HUES6 (cell line): ENCODE results near the gene RSU1.

ENCODE experiments used
- H3K27ac ChIP-seq: 2 replicates; pipeline ENCODE4 v1.7.0; 2013; ENCODE audit warnings: low read depth, mild to moderate bottlenecking, low read length, inconsistent platforms
- H3K27me3 ChIP-seq: 2 replicates; pipeline ENCODE4 v1.6.1; 2013; ENCODE audit warnings: low read length; ENCODE audit not compliant: control insufficient read depth, insufficient read depth
- H3K36me3 ChIP-seq: 2 replicates; pipeline ENCODE4 v1.6.1; 2013; ENCODE audit warnings: low read length; ENCODE audit not compliant: control insufficient read depth, insufficient read depth
- H3K4me1 ChIP-seq: 2 replicates; pipeline ENCODE4 v1.6.1; 2013; ENCODE audit warnings: low read length; ENCODE audit not compliant: control insufficient read depth, insufficient read depth
- H3K4me3 ChIP-seq: 2 replicates; pipeline ENCODE4 v1.5.1; 2013; ENCODE audit warnings: low read depth, low read length
- H3K9ac ChIP-seq: one replicate; pipeline ENCODE4 v1.6.1; 2013; ENCODE audit warnings: mild to moderate bottlenecking, low read length
- H3K9me3 ChIP-seq: 2 replicates; pipeline ENCODE4 v1.6.1; 2013; ENCODE audit warnings: low read depth, low read length; ENCODE audit not compliant: control insufficient read depth, insufficient read depth

RSU1 gene

DNA sequence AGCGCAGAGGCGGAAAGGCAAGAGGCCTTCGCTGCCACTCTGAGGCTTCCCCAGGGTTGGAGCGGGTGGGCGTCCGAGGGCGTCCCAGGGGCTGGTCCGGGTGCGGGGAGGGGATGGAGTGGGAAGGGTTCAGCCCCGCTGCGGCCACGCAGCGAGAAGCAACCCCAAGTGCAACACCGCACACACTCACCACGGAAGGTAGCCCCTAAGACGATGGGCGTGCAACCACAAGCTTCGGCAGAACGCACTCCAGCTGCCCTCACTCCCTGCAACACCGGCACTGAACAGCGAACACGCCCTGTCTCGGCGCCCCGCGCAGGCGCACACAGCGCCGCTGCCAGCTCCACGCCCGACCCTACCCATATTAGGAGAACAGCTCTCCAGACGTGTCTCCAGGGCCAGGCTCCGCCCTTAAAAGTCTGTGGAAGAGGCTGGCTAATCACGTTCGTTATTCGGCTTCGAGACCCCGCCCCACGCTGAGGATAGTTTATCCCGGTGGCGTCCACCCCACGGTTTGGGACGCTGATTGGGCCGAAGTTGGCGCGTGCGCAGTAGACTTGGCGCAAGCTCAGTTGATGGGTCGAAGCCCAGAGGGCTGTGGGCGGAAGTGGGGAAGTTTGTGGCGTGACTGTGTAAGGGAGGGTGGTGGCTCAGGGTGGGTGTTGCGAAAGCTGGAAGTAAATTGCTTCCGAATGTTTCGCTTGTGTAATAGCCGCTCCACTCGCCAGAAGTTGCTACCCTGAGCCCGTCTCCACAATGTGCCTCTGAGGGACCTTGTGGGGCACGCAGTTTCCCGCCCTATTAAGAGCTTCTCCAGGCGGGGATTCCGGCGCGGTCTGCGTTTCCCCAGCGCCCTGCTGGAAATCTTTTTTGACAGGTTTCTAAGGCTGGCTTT, at the start of gene RSU1:
RSU1 (minus strand) TSS at position 300 of the 895 bp plus-strand sequence. CDS start 343 bp downstream, outside the sequence.
- no peaks in the 10 kb centered on the region for H3K36me3 ChIP-seq
- H3K4me3 ChIP-seq, result peak within 1 kb of the TSS; percentile 76
- H3K9me3 ChIP-seq, result peaks cover 16% of the 10 kb centered on the region
- 0 out of 2 replicates have a peak, but pooled peaks cover 3% of the 10 kb centered on the region for H3K27me3 ChIP-seq
- H3K4me1 ChIP-seq, result peaks cover 11% of the 10 kb centered on the region; the same call in 1 of the 2 replicates
- H3K9ac ChIP-seq, result peak within 1 kb of the TSS; percentile 80
- no peak within 1 kb of the TSS; the same call in 1 of the 2 replicates for H3K27ac ChIP-seq

DNA sequence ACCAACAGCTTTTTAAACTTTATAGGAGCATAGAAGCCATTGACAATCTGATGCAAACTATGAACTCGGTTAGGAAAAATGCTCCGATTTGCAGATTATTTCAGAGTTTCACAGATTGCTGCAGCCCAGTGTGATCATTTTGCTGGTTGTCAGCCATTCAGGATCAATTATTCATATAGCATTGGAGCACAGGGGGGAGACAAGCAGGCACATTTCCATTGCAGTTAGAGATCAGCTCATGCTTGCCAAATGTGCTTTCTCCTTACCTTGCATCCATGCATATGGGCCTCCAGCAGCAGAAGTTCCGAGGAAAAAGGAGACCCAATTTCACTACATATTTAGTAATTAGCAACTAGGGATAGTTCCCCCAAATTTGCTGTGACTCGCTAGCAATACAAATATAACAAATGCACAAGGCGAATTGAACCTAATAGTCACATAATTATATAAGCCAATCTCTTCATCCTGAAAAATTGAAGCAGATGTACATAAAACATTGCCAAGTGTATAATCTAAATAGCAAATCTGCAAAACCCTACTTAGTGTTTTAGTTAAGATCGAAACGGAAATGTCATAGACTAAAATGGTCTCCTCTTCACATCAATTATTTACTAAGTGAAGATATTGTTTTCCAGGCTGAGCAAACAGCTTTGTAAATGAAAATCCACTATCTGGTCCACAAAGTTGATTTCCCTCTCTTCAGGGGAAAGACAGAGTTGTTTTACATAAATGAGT, 49.5 kb upstream of the RSU1 start:
- Histone ChIP-seq H3K27ac (no peak overlapping the region), H3K9ac (no peak overlapping the region), H3K27me3 (no peaks in the 10 kb centered on the region), H3K36me3 (no peaks in the 10 kb centered on the region), H3K4me1 (peaks cover 28% of the 10 kb centered on the region), H3K4me3 (0 out of 2 replicates have a peak overlapping the region, but pooled peaks have one; percentile 13), H3K9me3 (peaks cover 2% of the 10 kb centered on the region; the same call in 1 of the 2 replicates)

DNA sequence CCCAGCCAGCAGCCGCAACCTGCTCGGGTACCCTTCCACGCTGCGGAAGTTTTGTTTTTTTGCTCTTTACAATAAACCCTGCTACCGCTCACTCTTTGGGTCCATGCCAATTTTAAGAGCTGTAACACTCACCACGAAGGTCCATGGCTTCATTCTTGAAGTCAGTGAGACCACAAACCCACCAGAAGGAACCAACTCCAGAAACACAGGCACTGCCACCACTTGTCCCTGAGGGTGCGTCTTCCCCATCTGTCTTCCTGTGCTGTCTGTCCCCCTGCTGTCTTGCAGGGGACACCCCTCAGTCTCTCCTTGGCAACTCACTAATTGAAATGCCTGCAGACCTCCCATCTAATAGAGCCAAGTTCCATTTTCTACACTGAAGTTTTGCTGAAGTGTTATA, 48.5 kb upstream of the RSU1 start:
- H3K27ac ChIP-seq, result no peak overlapping the region
- H3K36me3 ChIP-seq, result no peaks in the 10 kb centered on the region
- H3K27me3 ChIP-seq, result no peaks in the 10 kb centered on the region
- no peak overlapping the region for H3K9ac ChIP-seq
- H3K4me3 ChIP-seq, result no peak overlapping the region
- peaks cover 28% of the 10 kb centered on the region for H3K4me1 ChIP-seq
- peaks cover 2% of the 10 kb centered on the region; the same call in 1 of the 2 replicates for H3K9me3 ChIP-seq

DNA sequence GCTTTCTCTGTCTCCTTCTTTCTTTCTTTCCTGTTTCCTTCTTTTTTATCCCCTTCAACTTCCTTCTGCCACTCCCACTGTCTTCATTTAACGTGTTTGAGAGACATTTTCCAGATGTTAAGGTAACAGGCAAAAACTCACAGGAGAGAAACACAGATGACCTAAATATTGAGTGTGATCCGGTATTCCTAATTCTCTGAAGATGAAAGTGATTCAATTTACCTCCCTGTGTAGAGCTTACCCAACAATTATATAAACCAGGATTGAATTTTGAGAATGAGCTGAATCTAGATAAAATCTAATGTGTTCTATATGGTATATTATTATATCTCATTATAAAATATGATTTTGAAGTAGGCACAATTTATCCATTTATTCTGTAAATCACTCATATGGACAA, 46.5 kb upstream of the RSU1 start:
- H3K4me1 ChIP-seq, result peaks cover 27% of the 10 kb centered on the region
- no peak overlapping the region for H3K9ac ChIP-seq
- no peak overlapping the region for H3K27ac ChIP-seq
- H3K36me3 ChIP-seq, result no peaks in the 10 kb centered on the region
- H3K27me3 ChIP-seq, result no peaks in the 10 kb centered on the region
- no peaks in the 10 kb centered on the region for H3K9me3 ChIP-seq
- no peak overlapping the region for H3K4me3 ChIP-seq

DNA sequence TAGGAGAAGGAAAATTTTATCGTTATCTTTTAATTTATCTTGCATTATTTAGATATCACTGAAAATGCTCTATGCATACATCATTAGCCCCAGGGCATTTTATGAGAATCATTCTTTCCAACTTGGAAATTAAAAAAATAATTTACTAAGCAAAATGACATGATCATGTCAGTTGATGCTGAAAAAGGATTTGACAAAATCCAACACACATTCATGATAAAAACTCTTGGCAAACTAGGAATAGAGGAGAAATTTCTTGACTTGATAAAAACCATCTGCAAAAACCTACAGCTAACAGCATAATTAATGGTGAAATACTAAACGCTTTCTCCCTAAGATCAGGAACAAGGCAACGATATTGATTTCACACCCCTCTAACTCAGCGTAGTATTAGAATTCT, 40.2 kb upstream of the RSU1 start:
- no peaks in the 10 kb centered on the region for H3K27me3 ChIP-seq
- H3K27ac ChIP-seq, result no peak overlapping the region
- no peak overlapping the region for H3K9ac ChIP-seq
- no peaks in the 10 kb centered on the region for H3K36me3 ChIP-seq
- H3K4me1 ChIP-seq, result peaks cover 7% of the 10 kb centered on the region; the same call in 1 of the 2 replicates
- no peaks in the 10 kb centered on the region for H3K9me3 ChIP-seq
- no peak overlapping the region for H3K4me3 ChIP-seq

DNA sequence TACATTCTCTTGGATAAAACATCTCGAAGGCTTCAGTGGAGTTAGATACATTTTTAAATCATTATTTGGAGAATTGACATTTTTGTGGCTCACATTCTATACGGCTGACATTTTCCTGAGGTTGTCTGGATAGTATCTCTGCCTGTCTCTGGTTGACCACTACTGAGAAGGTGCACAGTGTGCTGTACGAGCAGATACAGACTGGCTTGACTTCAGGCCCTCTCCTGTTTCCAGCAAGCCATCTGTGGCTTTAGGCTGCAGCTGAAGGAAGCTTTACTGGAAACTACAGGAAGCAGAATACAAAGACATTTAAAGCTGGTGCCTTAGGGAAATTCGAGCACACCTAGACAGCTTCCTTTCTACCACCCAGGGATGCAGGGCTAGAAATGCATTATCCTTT, 39.3 kb upstream of the RSU1 start:
- Histone ChIP-seq H3K36me3 (no peaks in the 10 kb centered on the region), H3K4me1 (peaks cover 7% of the 10 kb centered on the region; the same call in 1 of the 2 replicates), H3K27ac (no peak overlapping the region), H3K9ac (no peak overlapping the region), H3K27me3 (no peaks in the 10 kb centered on the region), H3K9me3 (no peaks in the 10 kb centered on the region), H3K4me3 (no peak overlapping the region)

DNA sequence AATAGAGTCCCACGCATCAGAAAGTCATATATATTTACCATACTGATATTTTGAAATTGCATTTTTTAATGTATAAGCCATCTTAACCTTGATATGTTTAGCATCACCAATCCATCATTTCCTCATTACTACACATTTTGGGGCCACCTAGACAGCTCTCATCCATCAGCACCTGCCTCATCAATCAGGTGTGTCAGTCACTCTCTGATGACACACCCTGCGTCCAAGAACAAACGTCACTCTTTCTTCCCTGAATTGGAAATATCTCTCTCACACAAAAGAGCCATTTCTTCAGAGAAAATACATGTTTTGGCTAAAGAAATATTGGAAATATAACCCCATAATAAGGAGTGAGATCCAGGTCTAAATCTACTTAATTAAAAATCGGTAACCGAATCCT, 38.9 kb upstream of the RSU1 start:
- Histone ChIP-seq H3K9ac (no peak overlapping the region), H3K4me3 (no peak overlapping the region), H3K27ac (no peak overlapping the region), H3K9me3 (no peaks in the 10 kb centered on the region), H3K36me3 (no peaks in the 10 kb centered on the region), H3K27me3 (no peaks in the 10 kb centered on the region), H3K4me1 (peaks cover 7% of the 10 kb centered on the region; the same call in 1 of the 2 replicates)

DNA sequence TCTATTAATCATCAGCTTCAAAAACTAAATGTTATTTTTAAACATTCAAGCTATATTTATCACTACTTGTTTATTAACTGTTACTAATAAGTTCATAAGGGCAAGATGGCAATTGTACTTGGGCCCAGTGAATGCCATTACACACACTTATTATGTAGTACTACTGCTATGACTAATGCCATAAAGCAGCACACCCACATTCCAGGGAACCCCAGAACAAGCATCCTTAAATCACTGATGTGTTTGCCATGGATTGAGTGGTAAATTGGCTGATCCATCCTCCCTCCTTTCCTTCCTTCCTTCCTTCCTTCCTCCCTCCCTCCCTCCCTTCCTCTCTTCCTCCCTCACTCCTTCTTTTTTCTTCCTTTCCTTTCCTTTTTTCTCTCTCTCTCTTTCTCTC, 37.4 kb upstream of the RSU1 start:
- H3K36me3 ChIP-seq, result no peaks in the 10 kb centered on the region

DNA sequence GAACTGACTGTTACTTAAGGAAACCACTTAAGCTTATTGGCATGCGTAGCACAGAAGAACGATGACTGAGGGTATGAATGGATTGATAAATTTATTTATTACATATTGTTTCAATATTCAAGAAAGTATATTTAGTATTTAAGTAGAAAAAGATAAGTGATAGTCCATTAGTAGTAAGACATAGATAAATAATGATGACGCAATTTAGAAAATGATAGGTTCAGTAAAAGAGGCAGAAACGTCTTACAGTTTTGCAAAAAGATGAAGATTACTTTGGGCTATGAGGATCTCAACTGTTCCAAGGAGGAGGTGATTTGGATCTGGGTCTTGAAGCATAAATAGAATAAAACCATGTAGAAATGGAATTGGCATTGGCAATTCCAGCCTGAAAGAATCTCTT, 36.6 kb upstream of the RSU1 start:
- H3K27me3 ChIP-seq, result no peaks in the 10 kb centered on the region
- H3K9ac ChIP-seq, result no peak overlapping the region
- H3K9me3 ChIP-seq, result no peaks in the 10 kb centered on the region
- H3K27ac ChIP-seq, result no peak overlapping the region
- H3K36me3 ChIP-seq, result no peaks in the 10 kb centered on the region
- peaks cover 7% of the 10 kb centered on the region; the same call in 1 of the 2 replicates for H3K4me1 ChIP-seq
- no peak overlapping the region for H3K4me3 ChIP-seq

More for the DNA sequence above, 37.4 kb upstream of the RSU1 start:
- no peak overlapping the region for H3K4me3 ChIP-seq
- H3K27ac ChIP-seq, result no peak overlapping the region
- no peaks in the 10 kb centered on the region for H3K9me3 ChIP-seq
- no peaks in the 10 kb centered on the region for H3K27me3 ChIP-seq
- peaks cover 7% of the 10 kb centered on the region; the same call in 1 of the 2 replicates for H3K4me1 ChIP-seq
- H3K9ac ChIP-seq, result no peak overlapping the region

DNA sequence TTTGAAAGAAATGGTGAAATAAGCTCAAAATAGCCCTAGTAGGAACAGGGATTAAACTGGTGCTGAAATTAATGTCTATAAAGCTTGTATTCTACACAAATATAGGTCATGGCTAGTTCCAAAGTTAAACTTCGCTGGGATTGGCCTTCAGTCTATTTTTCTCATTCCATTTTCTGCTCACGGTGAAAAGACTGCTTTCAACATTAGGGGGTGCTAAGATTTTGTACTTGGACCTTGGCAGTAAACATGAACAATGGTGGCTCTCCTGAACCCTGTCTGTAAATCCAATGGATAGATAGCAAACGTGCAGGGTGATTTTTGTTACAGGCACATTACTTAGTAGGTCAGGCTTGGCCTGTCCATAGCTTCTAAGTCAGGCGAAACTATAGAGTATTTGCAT, 36.0 kb upstream of the RSU1 start:
- Histone ChIP-seq H3K27ac (no peak overlapping the region), H3K27me3 (no peaks in the 10 kb centered on the region), H3K4me3 (no peak overlapping the region), H3K9me3 (no peaks in the 10 kb centered on the region), H3K36me3 (no peaks in the 10 kb centered on the region), H3K4me1 (peaks cover 7% of the 10 kb centered on the region; the same call in 1 of the 2 replicates), H3K9ac (no peak overlapping the region)

DNA sequence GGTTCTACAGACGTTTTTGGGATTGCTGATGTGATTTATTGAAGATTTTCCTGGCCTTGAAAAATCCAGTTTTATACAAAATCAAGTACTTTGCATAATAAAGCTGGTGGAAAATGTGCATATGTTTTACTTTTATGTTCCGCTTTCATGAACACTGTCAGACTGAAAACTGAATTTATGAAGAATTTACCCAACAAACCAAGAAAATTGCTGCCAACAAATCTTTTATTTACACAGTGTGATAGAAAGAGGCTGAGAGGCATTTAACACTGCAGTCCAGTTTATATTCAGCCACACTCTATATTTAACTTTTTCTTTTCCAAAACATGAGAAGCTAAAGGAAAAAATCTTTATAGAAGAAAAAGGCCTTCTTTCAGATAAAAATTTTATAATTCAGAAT, 35.4 kb upstream of the RSU1 start:
- Histone ChIP-seq H3K4me1 (peaks cover 7% of the 10 kb centered on the region; the same call in 1 of the 2 replicates), H3K36me3 (no peaks in the 10 kb centered on the region), H3K9me3 (no peaks in the 10 kb centered on the region), H3K9ac (no peak overlapping the region), H3K27me3 (no peaks in the 10 kb centered on the region), H3K4me3 (no peak overlapping the region), H3K27ac (no peak overlapping the region)
